T follicular helper cell (primary cell): ENCODE measurements around the gene PARL.
A peak's percentile ranks its signal among the peaks of the same experiment; 100 is the strongest.

Experiments
- DNase-seq: peaks from one replicate; pipeline ENCODE4 v3.0.0-alpha.2; 2020; ENCODE audit warnings: low read depth
- total RNA-seq, 2 experiments: gene quantifications; one replicate each; lab custom pipeline; 2026; lab: John Stamatoyannopoulos, UW

The PARL gene, protein sequence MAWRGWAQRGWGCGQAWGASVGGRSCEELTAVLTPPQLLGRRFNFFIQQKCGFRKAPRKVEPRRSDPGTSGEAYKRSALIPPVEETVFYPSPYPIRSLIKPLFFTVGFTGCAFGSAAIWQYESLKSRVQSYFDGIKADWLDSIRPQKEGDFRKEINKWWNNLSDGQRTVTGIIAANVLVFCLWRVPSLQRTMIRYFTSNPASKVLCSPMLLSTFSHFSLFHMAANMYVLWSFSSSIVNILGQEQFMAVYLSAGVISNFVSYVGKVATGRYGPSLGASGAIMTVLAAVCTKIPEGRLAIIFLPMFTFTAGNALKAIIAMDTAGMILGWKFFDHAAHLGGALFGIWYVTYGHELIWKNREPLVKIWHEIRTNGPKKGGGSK
- 6.2 to 9.6 reads per million in 2 experiments for total RNA-seq

DNA sequence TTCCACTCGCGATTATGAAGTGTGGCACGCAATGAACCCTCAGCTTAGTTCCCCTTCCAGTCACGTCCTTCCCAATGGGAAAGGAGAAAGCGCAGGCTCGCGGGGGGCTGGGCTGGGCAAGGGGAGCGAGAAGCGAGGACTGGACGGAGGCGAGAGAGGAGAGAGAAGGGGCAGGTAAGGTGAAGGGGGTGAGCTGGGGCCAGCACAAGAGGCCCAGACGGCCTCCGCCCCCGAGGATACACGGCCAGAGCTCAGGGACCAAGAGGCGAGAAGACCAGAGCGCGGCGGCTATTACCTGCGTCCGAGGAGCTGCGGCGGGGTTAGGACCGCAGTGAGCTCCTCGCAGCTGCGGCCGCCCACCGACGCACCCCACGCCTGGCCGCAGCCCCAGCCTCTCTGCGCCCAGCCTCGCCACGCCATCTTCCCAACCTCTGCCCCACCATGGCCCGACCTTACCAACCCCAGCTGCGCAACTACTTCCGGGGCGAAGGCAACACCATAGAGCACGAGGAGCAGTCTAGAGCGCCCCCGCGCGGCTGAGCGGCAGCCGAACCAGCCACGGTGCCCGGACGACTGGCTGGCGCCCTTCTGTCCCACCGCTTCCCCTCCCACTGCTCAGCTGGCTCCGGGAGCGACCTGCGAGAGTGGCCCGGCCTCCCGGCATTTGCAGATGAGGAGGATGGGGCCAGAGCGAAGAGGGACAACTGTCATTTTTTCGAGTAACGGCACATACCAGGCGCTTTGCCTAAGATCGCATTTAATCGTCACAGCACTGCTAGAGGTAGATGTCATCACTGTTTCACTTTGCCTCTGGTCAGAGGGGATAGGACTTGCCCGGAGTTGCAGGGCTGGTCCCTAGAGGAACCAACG is at the start of gene PARL:
Gene PARL (minus strand): TSS at position 454 of the 870 bp plus-strand sequence. CDS start 34 bp downstream, at position 420.
- peak; percentile 94 for DNase-seq

- no peak for DNase-seq
Observed at GRCh38 chr3:183933160-183933559, 48.5 kb upstream of the PARL start.

- DNase-seq, result no peak
Observed at GRCh38 chr3:183931881-183932280, 47.2 kb upstream of the PARL start.

DNA sequence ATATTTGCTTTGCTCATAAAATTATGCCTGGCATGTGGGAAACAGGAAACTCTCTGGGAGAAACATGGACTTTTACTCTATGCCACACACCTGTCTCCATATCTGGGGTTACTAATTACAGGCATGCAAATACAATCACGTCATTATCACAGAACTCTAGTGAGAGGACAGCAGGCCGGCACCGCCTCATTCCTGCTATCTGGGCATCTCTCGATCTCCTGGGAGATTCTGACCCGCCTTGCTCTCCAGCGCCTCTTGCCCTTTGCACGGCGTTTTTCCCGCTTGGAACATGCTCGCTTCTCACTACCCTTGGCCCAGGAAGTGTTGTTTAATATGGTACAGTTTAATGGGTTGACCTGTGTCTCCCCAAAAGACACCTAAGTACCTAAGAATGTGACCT is 45.4 kb upstream of the PARL start:
- no peak for DNase-seq

- DNase-seq, result no peak
Observed at GRCh38 chr3:183927059-183927458, 42.4 kb upstream of the PARL start.

DNA sequence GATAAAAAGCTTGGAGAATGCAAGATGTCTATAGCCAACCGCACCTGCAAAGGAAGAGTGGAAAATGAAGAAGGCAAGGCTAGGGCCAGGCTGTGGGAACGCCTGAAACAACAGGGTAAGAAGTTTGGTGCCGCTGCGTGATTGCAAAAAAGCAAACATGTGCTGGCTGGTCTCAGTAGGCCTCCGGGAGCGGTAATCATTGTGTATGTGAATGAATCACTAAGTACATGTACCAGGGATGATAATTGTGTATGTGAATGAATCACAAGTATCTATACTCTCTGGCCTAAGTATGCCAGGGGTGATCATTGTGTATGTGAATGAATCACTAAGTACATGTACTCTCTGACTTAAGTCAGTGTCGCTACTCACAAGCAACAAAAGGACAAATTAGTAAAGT is 40.3 kb upstream of the PARL start:
- DNase-seq, result no peak

GRCh38 chr3:183924543-183924942 is 39.9 kb upstream of the PARL start:
- no peak for DNase-seq

DNA sequence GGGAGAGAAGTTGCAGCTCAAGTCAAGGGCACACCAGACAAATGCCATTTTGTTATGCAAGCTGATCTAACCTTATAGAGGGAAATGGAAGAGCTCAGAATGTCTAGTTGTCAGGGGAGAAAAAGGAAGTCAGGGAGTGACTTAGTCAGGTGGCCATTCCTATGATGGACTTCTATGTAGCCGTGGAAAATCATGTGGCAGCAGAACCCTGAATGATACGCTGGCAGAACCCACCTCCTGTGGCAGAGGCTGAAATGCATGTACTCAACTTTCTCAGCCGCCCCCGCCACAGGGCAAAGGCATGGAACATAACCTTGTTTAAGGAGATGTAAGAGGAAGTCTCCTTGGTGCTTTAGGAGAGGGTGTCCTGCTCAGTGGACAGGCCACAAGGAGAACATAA is 37.7 kb upstream of the PARL start:
- no peak for DNase-seq

DNA sequence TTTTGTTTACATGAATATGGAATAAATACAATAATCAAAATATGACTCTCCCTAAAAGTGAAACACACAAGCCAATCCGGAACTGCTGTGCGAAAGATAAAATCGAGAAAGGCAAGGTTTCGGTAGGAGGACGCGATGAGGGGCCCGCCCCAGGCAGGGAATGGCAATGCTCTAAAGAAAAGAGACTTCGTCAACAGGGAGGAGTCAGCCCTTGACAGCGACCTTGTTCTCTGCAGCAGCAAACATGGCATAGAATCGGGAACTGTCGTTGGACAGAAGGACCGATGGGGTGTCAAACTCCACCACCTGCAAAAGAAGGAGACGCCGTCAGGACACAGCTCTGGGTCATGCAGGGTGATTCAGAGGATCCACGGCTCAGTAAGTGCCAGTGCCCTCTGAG is 36.4 kb upstream of the PARL start:
- DNase-seq, result no peak

DNA sequence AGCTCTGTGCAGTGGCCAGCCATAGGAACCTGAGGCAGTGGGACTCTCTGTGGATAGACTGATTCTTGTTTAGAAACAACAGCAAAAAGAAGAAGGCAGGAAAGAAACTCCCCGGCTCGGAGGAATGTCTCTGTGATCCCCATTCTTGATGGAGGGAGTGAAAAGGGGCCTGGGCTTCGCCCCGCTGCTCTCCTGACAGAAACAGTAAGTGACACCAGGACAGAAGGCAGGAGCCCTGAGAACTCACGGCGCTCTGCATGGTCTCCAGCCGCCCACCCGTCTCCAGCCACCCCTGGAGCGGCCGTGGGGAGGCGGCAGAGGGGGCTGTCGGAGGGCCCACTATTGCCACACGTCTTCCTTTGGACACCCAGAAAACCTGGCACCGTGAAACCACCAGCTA is 35.7 kb upstream of the PARL start:
- no peak for DNase-seq

DNA sequence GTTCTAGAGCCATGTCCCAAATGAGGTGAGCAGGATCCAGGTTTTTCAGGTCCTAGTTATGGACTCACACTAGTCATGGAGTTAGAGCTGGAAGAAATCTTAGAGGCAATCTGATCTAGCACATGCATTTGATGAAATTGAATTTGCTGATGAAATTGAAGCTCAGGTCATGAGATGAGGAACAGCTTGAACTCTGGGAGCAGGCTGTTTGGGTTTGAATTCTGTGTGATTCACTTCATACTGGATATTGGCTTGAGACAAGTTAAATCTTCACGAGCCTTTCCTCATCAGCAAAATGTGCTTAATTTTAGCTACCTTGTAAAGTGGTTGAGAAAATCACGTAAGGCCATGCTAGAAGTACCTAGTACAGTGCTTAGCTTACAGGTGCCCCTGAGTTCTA is 33.5 kb upstream of the PARL start:
- DNase-seq, result no peak

DNA sequence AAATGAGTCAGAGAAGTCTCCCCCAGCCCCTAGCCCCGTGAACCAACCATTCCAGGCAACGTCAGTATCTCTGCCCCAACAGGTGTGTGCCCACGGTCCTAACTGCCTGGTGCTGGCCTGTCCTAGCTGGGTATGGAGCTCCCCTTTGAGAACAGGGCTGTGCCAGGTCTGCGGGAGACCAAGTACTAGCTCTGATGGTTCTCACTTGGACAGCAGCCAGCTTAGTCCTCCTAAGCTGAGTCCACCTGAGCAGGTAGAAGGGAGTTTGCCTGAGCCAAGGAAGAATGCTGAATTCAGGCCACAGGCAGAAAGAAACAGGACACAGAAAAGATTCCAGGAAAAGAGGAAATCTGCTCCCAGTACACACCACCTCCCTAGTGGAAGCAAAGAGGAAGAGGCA is 33.1 kb upstream of the PARL start:
- no peak for DNase-seq

DNA sequence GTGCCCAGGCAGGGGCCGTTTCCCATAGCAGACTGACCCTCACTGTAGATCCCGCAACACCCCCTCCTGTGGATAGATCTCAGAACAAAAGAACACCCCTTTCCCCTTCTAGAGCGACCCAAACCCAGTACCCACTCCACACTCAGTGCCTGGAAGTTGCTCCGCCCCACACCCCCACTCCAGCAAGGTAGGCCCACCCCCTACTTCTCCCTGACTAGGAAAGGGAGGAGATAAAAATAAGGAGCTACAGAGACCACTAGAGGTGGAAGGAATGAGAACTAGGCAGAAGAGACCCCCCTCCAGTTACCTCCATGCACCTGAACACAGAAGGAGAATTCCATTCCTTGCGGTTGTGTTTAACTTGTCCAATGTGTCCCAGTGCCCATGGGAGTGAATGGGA is 30.2 kb upstream of the PARL start:
- no peak for DNase-seq

DNA sequence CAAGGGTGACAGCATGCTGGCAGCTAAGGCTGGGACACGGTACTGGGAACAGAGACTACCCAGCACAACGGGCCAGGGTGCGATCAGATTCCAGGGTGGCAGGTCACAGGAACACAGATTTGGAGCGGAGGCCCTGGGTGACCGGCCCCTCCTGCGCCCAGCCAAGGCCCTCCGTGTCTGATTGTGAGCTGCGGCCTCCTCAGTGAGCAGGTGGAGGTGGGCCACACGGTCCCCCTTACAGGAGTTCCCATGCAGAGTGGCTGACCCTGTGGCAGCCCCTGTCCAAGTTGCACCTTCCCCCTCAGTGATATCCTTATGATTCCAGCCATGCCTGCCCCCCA is 28.9 kb upstream of the PARL start:
- DNase-seq, result no peak

GRCh38 chr3:183912895-183913579 is 28.4 kb upstream of the PARL start:
- DNase-seq, result no peak

DNA sequence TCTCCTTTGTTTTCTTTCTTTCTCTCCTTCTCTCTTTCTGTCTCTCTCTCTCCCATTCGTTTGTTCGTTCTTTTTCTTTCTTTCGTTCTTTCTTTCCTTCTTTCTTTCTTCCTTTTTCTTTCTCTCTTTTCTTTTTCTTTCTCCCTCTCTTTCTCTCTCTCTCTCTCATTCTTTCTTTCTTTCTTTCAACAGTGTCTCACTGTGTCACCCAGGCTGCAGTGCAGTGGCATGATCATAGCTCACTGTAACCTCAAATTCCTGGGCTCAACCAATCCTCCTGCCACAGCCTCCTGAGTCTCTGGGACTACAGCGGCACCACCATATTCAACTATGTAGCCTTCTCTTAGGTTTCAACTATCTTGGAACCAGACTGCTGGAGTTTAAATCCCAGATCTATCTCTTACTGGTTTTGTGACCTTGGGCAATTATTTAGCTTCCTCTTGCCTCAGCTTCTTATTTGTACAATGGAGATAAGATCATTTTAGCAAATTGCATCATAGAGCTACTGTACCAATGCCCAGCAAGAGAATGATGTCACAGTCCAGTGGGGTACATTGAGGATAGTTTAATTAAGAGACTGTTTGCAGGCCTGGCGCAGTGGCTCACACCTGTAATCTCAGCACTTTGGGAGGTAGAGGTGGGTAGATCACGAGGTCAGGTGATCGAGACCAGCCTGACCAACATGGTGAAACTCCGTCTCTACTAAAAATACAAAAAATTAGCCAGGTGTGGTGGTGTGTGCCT is 27.3 kb upstream of the PARL start:
- DNase-seq, result no peak

DNA sequence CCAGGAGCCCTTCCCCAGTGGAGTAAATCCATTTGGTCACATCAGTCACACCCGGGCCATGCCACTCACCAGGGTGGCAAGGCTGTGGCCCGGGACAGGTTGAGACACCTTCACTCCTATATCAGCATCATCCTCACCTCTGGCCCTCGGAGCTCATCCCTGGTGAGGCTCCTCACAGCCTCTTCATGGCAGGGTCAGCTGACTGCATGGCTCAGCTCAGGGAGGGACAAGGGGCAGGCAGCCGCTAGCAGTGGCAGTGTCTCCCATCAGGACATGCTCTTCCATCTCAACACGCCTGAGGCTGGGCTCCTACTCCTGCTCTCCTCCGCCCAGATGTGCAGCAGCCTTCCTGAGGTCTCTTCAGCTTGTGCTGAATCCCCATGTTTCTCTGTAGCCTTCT is 26.4 kb upstream of the PARL start:
- no peak for DNase-seq

- DNase-seq, result no peak
Observed at GRCh38 chr3:183909030-183909600, 24.4 kb upstream of the PARL start.

GRCh38 chr3:183907911-183908331 is 23.2 kb upstream of the PARL start:
- no peak for DNase-seq

DNA sequence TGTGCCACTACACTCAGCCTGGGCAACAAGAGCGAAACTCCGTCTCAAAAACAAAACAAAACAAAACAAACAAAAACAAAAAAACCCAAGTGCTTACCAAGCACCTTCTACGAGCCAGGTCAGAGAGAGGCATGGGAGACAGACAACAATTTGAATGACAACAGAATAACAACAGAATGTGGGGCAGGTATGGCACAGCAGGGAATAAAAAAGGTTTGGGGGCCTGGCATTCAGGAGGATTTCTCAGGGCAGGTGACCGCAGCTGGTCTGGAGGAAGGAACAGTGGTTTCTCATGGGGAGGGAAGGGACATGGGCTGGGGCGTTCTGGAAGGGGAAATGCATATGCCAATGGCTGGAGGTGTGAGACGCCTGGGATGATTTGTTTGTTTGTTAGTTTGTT is 22.5 kb upstream of the PARL start:
- DNase-seq, result no peak

GRCh38 chr3:183906234-183906921 is 21.7 kb upstream of the PARL start:
- no peak for DNase-seq
